OCI-LY1 (cell line): ENCODE results near the gene PARD6B.

Experiments used
- CTCF ChIP-seq: fragments of 200-600 bp; sonication (generic), shearing (Covaris generic); IDR thresholded peaks from 2 replicates; pipeline ENCODE4 v1.5.1; 2017; ENCODE audit warnings: mild to moderate bottlenecking, antibody characterized with exemption, low read length, moderate library complexity, mixed read lengths
- EZH2 ChIP-seq: fragments of 200-600 bp; sonication (generic), shearing (Covaris generic); IDR thresholded peaks from 2 replicates; pipeline ENCODE4 v1.8.0; 2017; ENCODE audit warnings: borderline replicate concordance, mixed run types, mild to moderate bottlenecking, antibody characterized with exemption, low read length, moderate library complexity, mixed read lengths

GRCh38 chr20:50683570-50683969 is 47.8 kb upstream of the PARD6B start:
- TF ChIP-seq EZH2, result no peak
- no peak for TF ChIP-seq CTCF
